C4-2B (cell line): ENCODE data around the gene TOMM70.
"Not testable (repeated sequence)": the region's sequence is repeated elsewhere in the genome, so short reads cannot be mapped to it uniquely, and the experiment has no call there.

Experiments used
- H3K27ac ChIP-seq: fragments of 450-650 bp; 2 replicates; pipeline ENCODE4 v1.5.1; 2017
- ZFX ChIP-seq: fragments of 450-650 bp; IDR thresholded peaks from 2 replicates; pipeline ENCODE4 v1.6.1; 2017
- TF ChIP-seq, protein P1 (sequence below): fragments of 450-650 bp; conservative IDR thresholded peaks from 2 replicates; pipeline ENCODE4 v1.5.1; 2017; ENCODE audit warnings: mild to moderate bottlenecking

The TOMM70 gene

DNA sequence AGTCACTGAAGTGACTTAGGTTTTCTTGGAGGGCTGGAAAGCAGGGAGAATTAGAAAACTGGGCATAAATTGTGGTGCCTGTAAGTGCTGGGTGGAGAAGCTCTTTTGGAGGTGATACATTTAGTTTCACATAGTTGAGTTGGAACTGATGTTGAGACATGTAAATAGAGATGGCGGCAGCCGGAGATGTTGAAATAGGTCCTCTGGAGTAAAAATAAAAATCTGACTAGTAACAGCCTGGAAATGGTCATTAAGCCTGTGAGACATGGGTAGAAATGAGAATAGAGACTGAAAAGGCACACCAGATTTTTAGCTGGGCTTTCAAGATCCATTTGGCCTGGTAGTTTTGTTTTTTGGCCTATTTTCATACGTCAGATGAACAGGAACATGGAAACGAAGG, 69.2 kb downstream of the TOMM70 start:
- no peak overlapping the region for H3K27ac ChIP-seq
- TF ChIP-seq, protein P1, sequence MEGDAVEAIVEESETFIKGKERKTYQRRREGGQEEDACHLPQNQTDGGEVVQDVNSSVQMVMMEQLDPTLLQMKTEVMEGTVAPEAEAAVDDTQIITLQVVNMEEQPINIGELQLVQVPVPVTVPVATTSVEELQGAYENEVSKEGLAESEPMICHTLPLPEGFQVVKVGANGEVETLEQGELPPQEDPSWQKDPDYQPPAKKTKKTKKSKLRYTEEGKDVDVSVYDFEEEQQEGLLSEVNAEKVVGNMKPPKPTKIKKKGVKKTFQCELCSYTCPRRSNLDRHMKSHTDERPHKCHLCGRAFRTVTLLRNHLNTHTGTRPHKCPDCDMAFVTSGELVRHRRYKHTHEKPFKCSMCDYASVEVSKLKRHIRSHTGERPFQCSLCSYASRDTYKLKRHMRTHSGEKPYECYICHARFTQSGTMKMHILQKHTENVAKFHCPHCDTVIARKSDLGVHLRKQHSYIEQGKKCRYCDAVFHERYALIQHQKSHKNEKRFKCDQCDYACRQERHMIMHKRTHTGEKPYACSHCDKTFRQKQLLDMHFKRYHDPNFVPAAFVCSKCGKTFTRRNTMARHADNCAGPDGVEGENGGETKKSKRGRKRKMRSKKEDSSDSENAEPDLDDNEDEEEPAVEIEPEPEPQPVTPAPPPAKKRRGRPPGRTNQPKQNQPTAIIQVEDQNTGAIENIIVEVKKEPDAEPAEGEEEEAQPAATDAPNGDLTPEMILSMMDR, result no peak
- no peak for TF ChIP-seq ZFX

DNA sequence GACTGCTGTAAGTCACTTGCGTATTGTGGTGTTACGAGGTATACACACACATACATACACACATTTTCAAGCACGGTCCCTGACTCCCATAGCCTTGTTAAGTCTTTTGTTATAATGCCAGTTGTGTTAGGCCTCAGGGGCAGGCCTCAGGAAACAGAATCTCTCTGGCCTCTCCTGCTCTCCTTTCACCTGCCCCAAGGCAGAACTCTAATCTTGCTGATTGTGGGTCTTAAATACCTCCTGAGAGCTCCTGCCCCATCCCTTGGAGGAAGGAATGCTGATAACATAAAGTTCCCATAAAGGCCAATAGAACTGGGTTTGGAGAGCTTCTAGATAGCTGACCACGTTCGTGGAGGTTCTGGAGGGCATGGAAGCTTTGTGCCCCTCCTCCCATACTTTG, 70.2 kb downstream of the TOMM70 start:
- TF ChIP-seq, protein P1, result no peak
- TF ChIP-seq ZFX, result no peak
- no peak overlapping the region for H3K27ac ChIP-seq

DNA sequence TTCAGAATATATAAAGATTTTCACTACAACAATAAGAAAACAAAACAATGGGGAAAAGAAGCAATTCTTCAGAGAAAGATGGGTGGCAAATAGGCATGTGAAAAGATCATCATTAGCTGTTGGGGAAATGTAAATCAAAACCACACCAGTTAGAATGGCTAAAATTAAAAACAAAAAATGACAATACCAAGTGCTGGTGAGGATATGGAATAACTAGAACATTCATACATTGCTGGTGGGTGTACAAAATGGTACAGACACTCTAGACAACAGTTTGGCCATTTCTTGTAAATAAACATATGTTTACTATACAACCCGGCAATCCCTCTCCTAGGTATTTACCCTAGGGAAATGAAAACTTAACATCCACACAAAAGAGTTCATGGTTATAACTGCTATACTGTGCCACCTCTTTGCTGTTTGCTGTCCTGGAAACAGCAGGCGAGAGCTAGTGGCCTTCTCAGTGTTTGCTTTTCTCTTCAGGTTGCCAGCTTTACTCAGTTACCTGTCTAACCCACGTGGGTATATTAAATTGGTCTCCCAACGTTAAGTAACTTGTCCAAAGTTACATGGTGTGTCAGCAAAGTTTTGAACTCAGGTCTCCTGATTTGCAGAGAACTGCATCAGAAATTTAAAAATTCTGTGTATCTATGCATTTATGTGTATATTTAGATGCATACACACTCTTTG, 70.9 kb downstream of the TOMM70 start:
- H3K27ac ChIP-seq, result no peak overlapping the region

DNA sequence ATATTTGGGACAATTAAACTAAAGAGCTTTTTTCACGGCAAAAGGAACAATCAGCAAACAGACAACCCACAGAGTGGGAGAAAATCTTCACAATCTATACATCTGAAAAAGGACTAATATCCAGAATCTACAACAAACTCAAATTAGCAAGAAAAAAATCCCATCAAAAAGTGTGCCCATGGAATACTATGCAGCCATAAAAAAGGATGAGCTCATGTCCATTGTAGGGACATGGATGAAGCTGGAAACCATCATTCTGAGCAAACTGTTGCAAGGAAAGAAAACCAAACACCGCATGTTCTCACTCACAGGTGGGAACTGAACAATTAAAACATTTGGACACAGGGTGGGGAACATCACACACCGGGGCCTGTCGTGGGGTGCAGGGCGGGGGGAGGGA, 73.5 kb downstream of the TOMM70 start:
- not testable (repeated sequence) for H3K27ac ChIP-seq

More for the DNA sequence above, 70.9 kb downstream of the TOMM70 start:
- TF ChIP-seq, protein P1, result no peak
- TF ChIP-seq ZFX, result no peak

DNA sequence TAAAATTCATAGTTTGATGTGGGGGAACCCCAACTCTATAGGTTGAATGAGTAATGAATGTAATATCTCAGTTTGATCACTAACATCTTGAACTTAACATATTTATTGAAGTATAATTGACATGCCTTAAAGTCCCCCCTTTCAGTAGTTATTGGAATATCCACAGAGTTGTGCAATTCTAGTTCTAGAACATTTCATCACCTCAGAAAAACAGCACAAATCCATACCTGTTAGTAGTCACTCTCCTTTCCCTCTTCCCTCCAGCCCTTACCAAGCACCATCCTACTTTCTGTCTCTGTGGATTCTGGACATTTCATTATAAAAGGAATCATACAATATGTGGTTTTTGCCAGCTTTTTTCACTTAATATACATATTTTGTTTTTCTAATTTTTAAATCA, 75.1 kb downstream of the TOMM70 start:
- TF ChIP-seq, protein P1, result no peak
- TF ChIP-seq ZFX, result no peak

DNA sequence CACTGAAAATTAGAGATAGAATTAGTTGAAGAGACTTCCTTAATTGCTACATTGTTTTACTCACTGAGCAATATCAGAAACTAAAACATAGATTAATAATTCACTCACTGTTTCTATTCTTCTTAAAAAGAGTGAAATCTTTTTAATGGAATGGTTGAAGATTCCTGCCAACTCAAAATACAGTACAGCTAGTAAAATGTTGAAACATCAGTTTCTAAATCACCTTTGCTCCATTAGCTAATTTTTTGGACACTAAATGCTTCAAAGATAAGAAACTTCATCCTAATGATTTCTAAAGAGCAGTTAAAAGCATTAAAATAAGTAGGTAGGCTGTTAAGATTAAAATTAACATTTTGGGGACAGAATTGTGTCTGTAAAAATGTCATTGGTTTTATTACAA, 76.8 kb downstream of the TOMM70 start:
- TF ChIP-seq, protein P1, result no peak
- TF ChIP-seq ZFX, result no peak
- H3K27ac ChIP-seq, result no peak overlapping the region

More for the DNA sequence above, 75.1 kb downstream of the TOMM70 start:
- no peak overlapping the region for H3K27ac ChIP-seq

DNA sequence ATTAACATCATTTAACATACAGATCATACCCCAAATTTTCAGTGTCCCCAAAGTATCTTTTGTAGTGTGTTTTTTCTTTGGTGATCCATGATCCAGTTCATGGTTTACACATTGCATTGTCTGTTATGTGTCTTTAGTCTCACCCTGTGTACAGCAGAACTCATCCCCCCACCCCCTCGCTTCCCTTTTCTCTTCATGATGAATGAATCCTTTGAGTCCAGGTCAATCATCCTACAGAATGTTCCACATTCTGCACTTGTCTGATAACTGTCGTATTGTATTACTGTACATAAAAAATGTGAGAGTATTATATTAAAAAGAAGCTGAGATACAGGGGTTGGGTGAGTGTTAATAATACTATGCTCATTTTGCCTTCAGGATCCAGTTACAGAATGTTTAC, 80.9 kb downstream of the TOMM70 start:
- H3K27ac ChIP-seq, result no peak overlapping the region

DNA sequence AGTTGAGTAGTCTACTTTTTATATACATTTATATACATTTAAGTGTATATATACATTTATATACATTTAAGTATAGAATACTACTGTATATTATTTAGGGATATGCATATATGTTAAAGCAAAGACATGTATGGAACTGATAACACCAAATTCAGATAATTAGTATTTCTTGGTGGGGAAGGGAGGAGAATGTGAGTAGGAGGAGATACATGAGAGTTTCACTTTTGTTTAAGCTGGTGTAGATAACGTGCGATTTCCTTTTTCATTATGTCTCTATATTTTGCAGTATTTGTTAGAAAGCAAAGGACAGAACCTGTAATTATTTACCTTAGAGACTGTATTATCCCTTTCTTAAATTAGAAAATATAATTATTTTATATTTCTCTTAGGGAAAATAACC, 83.0 kb downstream of the TOMM70 start:
- H3K27ac ChIP-seq, result no peak overlapping the region
- TF ChIP-seq, protein P1, result no peak

More for the DNA sequence above, 80.9 kb downstream of the TOMM70 start:
- TF ChIP-seq ZFX, result no peak
- TF ChIP-seq, protein P1, result no peak
